Activated T-cell treated with anti-CD3 and anti-CD28 coated beads, Interleukin-2, amount 50 U/mL, for 1 hour (primary cell): ENCODE results near the gene KRT31.
"Not testable (repeated sequence)": the region's sequence is repeated elsewhere in the genome, so short reads cannot be mapped to it uniquely, and the experiment has no call there.

Experiments
- DNase-seq: peaks from one replicate; pipeline ENCODE4 v3.0.0-alpha.2; 2020

KRT31 gene

GRCh38 chr17:41383690-41384089 lies 13.7 kb downstream of the KRT31 start:
- no peak for DNase-seq

- DNase-seq = no peak
These were observed 15.0 kb downstream of the KRT31 start for GRCh38 chr17:41382394-41382793.

- DNase-seq = not testable (repeated sequence)
These were observed 15.5 kb downstream of the KRT31 start, which contains the start of gene KRT34 for GRCh38 chr17:41381943-41382342. Gene KRT34 (minus strand): TSS chr17:41382306. CDS start chr17:41382246, 60 bp downstream.

- not testable (repeated sequence) for DNase-seq
These were observed 17.3 kb downstream of the KRT31 start for GRCh38 chr17:41380091-41380490.

GRCh38 chr17:41377546-41377945 lies 19.9 kb downstream of the KRT31 start:
- no peak for DNase-seq

- DNase-seq = no peak
These were observed 27.7 kb downstream of the KRT31 start, which contains the start of gene KRT33B for GRCh38 chr17:41369713-41370112. Gene KRT33B (minus strand): TSS chr17:41369813. CDS start chr17:41369750, 63 bp downstream.

- DNase-seq = no peak
These were observed 28.4 kb downstream of the KRT31 start for GRCh38 chr17:41369023-41369422.

- no peak for DNase-seq
These were observed 29.9 kb downstream of the KRT31 start for GRCh38 chr17:41367426-41368075.

- no peak for DNase-seq
These were observed 31.3 kb downstream of the KRT31 start for GRCh38 chr17:41366070-41366469.

GRCh38 chr17:41363881-41364280 lies 33.5 kb downstream of the KRT31 start:
- no peak for DNase-seq

- DNase-seq = no peak
These were observed 37.0 kb downstream of the KRT31 start for GRCh38 chr17:41360296-41360995.

- no peak for DNase-seq
These were observed 42.9 kb downstream of the KRT31 start for GRCh38 chr17:41354536-41354935.

GRCh38 chr17:41352597-41353366 lies 44.6 kb downstream of the KRT31 start:
- no peak for DNase-seq

- no peak for DNase-seq
These were observed 46.2 kb downstream of the KRT31 start for GRCh38 chr17:41351177-41351576.

GRCh38 chr17:41350381-41350878 lies 47.0 kb downstream of the KRT31 start, which contains the start of gene KRT33A:
Gene KRT33A (minus strand): TSS chr17:41350828. CDS start chr17:41350767, 61 bp downstream.
- DNase-seq = not testable (repeated sequence)

GRCh38 chr17:41347869-41348760 lies 49.3 kb downstream of the KRT31 start:
- no peak for DNase-seq

GRCh38 chr17:41346421-41346820 lies 51.0 kb downstream of the KRT31 start:
- not testable (repeated sequence) for DNase-seq

- no peak for DNase-seq
These were observed 51.4 kb downstream of the KRT31 start for GRCh38 chr17:41345992-41346391.
